Esophagus squamous epithelium (tissue), 4 donors: ENCODE data around the gene NAP1L5.

Experiments used
- POLR2A ChIP-seq, 4 donors: fragments of 450-650 bp; IDR thresholded peaks; one replicate each; pipeline ENCODE4 v1.6.1; 2017; ENCODE audit warnings: antibody characterized with exemption in 4 of 4, mild to moderate bottlenecking in 4 of 4, moderate library complexity in 3 of 4
- TF ChIP-seq, protein P1 (sequence below), 6 experiments: fragments of 450-650 bp in 4 of 6; fragments of 200-600 bp in 2 of 6; sonication (generic) in 2 of 6; IDR thresholded peaks; one replicate each; pipeline ENCODE4 v1.5.1; 2016 to 2019; ENCODE audit warnings: antibody characterized with exemption in 6 of 6, mild to moderate bottlenecking in 4 of 6, moderate library complexity in 4 of 6

DNA sequence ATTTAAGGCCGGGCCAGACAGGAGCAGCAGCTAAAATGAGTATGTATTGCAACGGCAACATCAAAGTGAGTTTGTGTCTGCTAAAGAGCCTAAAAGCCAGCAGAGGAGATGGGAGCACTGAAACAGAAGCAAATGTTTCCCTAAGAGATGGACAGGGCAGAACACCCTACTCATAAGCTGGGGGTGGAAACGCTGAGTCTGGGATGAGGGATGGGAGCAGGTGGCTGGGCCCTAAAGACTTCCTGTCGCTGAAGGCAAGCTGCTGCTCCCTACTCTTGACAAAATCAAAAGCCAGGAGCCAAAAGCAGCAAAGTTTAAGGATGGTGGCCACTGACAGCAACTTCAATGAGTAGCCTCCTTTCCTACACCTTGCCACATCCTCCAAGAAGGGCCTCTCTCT is 40.6 kb upstream of the NAP1L5 start:
- TF ChIP-seq POLR2A (IDR thresholded peaks at IDR 0.05) = no peak
- TF ChIP-seq, protein P1, sequence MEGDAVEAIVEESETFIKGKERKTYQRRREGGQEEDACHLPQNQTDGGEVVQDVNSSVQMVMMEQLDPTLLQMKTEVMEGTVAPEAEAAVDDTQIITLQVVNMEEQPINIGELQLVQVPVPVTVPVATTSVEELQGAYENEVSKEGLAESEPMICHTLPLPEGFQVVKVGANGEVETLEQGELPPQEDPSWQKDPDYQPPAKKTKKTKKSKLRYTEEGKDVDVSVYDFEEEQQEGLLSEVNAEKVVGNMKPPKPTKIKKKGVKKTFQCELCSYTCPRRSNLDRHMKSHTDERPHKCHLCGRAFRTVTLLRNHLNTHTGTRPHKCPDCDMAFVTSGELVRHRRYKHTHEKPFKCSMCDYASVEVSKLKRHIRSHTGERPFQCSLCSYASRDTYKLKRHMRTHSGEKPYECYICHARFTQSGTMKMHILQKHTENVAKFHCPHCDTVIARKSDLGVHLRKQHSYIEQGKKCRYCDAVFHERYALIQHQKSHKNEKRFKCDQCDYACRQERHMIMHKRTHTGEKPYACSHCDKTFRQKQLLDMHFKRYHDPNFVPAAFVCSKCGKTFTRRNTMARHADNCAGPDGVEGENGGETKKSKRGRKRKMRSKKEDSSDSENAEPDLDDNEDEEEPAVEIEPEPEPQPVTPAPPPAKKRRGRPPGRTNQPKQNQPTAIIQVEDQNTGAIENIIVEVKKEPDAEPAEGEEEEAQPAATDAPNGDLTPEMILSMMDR (IDR thresholded peaks at IDR 0.05) = no peak
